Activated CD4-positive, alpha-beta memory T cell treated with anti-CD3 and anti-CD28 coated beads for 36 hours (primary cell): ENCODE data around the gene LRRC8D. TPM values are rescaled to one million over a fixed set of nuclear protein-coding genes. Genes with fewer than 3 reads are reported as not detected.

ENCODE experiments used
- CTCF ChIA-PET: fragments of 350-600 bp; sonication (Branson Sonifier 250); formaldehyde crosslinking; loops from one replicate; lab custom pipeline; 2021; ENCODE audit warnings: antibody characterized with exemption, inconsistent platforms; lab: Charles Lee
- POLR2A ChIA-PET: fragments of 350-600 bp; sonication (Branson Sonifier 250); formaldehyde crosslinking; loops from one replicate; lab custom pipeline; 2021; ENCODE audit warnings: antibody characterized with exemption; lab: Charles Lee
- DNase-seq: peaks from one replicate; pipeline ENCODE4 v3.0.0-alpha.2; 2020
- H3K27ac Mint-ChIP-seq: one replicate; pipeline ENCODE4 v1.8.0; 2021; ENCODE audit warnings: mixed read lengths
- H3K27me3 Mint-ChIP-seq: one replicate; pipeline ENCODE4 v1.8.0; 2021; ENCODE audit warnings: mixed read lengths
- H3K36me3 Mint-ChIP-seq: one replicate; pipeline ENCODE4 v1.8.0; 2021; ENCODE audit warnings: mixed read lengths
- H3K4me1 Mint-ChIP-seq: one replicate; pipeline ENCODE4 v1.8.0; 2021; ENCODE audit warnings: low read depth, mixed read lengths
- H3K4me3 Mint-ChIP-seq: one replicate; pipeline ENCODE4 v1.8.0; 2021; ENCODE audit warnings: mild to moderate bottlenecking, mixed read lengths
- H3K9me3 Mint-ChIP-seq: one replicate; pipeline ENCODE4 v1.8.0; 2021; ENCODE audit warnings: mixed read lengths
- intact Hi-C: fragments of 100-400 bp; cut with micrococcal nuclease; formaldehyde crosslinking; loops from one replicate; pipeline ENCODE4 v1.15.1; 2023
- total RNA-seq, 2 experiments: library from RNA; stranded (reverse); gene quantifications; one replicate each; pipeline ENCODE4 v1.2.3, GENCODE V29; 2021

Gene LRRC8D
- total RNA-seq, 2 experiments from 2014 or later: 17.7 to 19.4 TPM

GRCh38 chr1:89928506-89928905, 107.7 kb downstream of the LRRC8D start:
- H3K9me3 Mint-ChIP-seq: peaks cover 5% of the 10 kb centered on the region
- peaks cover 31% of the 10 kb centered on the region for H3K36me3 Mint-ChIP-seq
- POLR2A ChIA-PET: no interaction called here
- no peaks in the 10 kb centered on the region for H3K27me3 Mint-ChIP-seq
- H3K4me1 Mint-ChIP-seq: peaks cover 18% of the 10 kb centered on the region
- H3K27ac Mint-ChIP-seq: no peak overlapping the region
- intact Hi-C loops: no loop called here
- H3K4me3 Mint-ChIP-seq: no peak overlapping the region
- no peak for DNase-seq
- CTCF ChIA-PET: no interaction called here

GRCh38 chr1:89929467-89930063, 108.7 kb downstream of the LRRC8D start:
- no peaks in the 10 kb centered on the region for H3K27me3 Mint-ChIP-seq
- peaks cover 31% of the 10 kb centered on the region for H3K36me3 Mint-ChIP-seq
- H3K4me1 Mint-ChIP-seq: peaks cover 18% of the 10 kb centered on the region
- intact Hi-C loops: no loop called here
- no peak overlapping the region for H3K4me3 Mint-ChIP-seq
- POLR2A ChIA-PET: no interaction called here
- no peak for DNase-seq
- H3K9me3 Mint-ChIP-seq: no peaks in the 10 kb centered on the region
- CTCF ChIA-PET: no interaction called here
- no peak overlapping the region for H3K27ac Mint-ChIP-seq

- peaks cover 37% of the 10 kb centered on the region for H3K36me3 Mint-ChIP-seq
- CTCF ChIA-PET: no interaction called here
- no peaks in the 10 kb centered on the region for H3K9me3 Mint-ChIP-seq
- intact Hi-C loops: no loop called here
- POLR2A ChIA-PET: no interaction called here
- no peak for DNase-seq
- H3K27ac Mint-ChIP-seq: no peak overlapping the region
- peaks cover 18% of the 10 kb centered on the region for H3K4me1 Mint-ChIP-seq
- no peaks in the 10 kb centered on the region for H3K27me3 Mint-ChIP-seq
- no peak overlapping the region for H3K4me3 Mint-ChIP-seq
These were observed 109.7 kb downstream of the LRRC8D start for GRCh38 chr1:89930579-89930978.

- H3K9me3 Mint-ChIP-seq: no peaks in the 10 kb centered on the region
- H3K27ac Mint-ChIP-seq: no peak overlapping the region
- H3K4me3 Mint-ChIP-seq: no peak overlapping the region
- no peak for DNase-seq
- H3K4me1 Mint-ChIP-seq: peaks cover 18% of the 10 kb centered on the region
- ChIA-PET POLR2A (no interaction called here), CTCF (no interaction called here)
- no peaks in the 10 kb centered on the region for H3K27me3 Mint-ChIP-seq
- intact Hi-C loops: no loop called here
- H3K36me3 Mint-ChIP-seq: peaks cover 41% of the 10 kb centered on the region
These were observed 111.1 kb downstream of the LRRC8D start for GRCh38 chr1:89931964-89932363.

GRCh38 chr1:89932598-89933364, 111.9 kb downstream of the LRRC8D start:
- DNase-seq: no peak
- peaks cover 18% of the 10 kb centered on the region for H3K4me1 Mint-ChIP-seq
- no peaks in the 10 kb centered on the region for H3K9me3 Mint-ChIP-seq
- H3K27me3 Mint-ChIP-seq: no peaks in the 10 kb centered on the region
- intact Hi-C loops: no loop called here
- ChIA-PET CTCF (no interaction called here), POLR2A (no interaction called here)
- H3K36me3 Mint-ChIP-seq: peaks cover 41% of the 10 kb centered on the region
- H3K4me3 Mint-ChIP-seq: no peak overlapping the region
- H3K27ac Mint-ChIP-seq: no peak overlapping the region

GRCh38 chr1:89934461-89934860, 113.6 kb downstream of the LRRC8D start:
- H3K36me3 Mint-ChIP-seq: peaks cover 37% of the 10 kb centered on the region
- H3K27ac Mint-ChIP-seq: no peak overlapping the region
- CTCF ChIA-PET: interaction anchor here (0.8 kb wide), 1 partner anchor 133 kb away, joined by 3 read pairs; no protein-coding TSS in a partner anchor
- no peaks in the 10 kb centered on the region for H3K9me3 Mint-ChIP-seq
- no peaks in the 10 kb centered on the region for H3K27me3 Mint-ChIP-seq
- no peak for DNase-seq
- POLR2A ChIA-PET: no interaction called here
- intact Hi-C loops: no loop called here
- peaks cover 17% of the 10 kb centered on the region for H3K4me1 Mint-ChIP-seq
- H3K4me3 Mint-ChIP-seq: no peak overlapping the region

- no peak for DNase-seq
- intact Hi-C loops: no loop called here
- Mint-ChIP-seq H3K27me3 (no peaks in the 10 kb centered on the region), H3K9me3 (no peaks in the 10 kb centered on the region), H3K36me3 (peaks cover 36% of the 10 kb centered on the region), H3K4me3 (no peak overlapping the region), H3K4me1 (peaks cover 11% of the 10 kb centered on the region), H3K27ac (no peak overlapping the region)
- POLR2A ChIA-PET: no interaction called here
- CTCF ChIA-PET: no interaction called here
These were observed 114.4 kb downstream of the LRRC8D start for GRCh38 chr1:89935235-89935634.

- Mint-ChIP-seq H3K9me3 (no peaks in the 10 kb centered on the region), H3K4me3 (no peak overlapping the region), H3K4me1 (peaks cover 6% of the 10 kb centered on the region), H3K27ac (no peak overlapping the region), H3K27me3 (no peaks in the 10 kb centered on the region), H3K36me3 (peaks cover 36% of the 10 kb centered on the region)
- ChIA-PET POLR2A (no interaction called here), CTCF (interaction anchor here (1.0 kb wide), 1 partner anchor 94 kb away, joined by 3 read pairs; no protein-coding TSS in a partner anchor)
- intact Hi-C loops: no loop called here
- DNase-seq: no peak
These were observed 115.9 kb downstream of the LRRC8D start for GRCh38 chr1:89936694-89937093.

GRCh38 chr1:89938171-89939055, 117.6 kb downstream of the LRRC8D start:
- no peak for DNase-seq
- H3K9me3 Mint-ChIP-seq: no peaks in the 10 kb centered on the region
- POLR2A ChIA-PET: no interaction called here
- H3K36me3 Mint-ChIP-seq: peaks cover 23% of the 10 kb centered on the region
- H3K27ac Mint-ChIP-seq: no peak overlapping the region
- no peaks in the 10 kb centered on the region for H3K27me3 Mint-ChIP-seq
- peaks cover 6% of the 10 kb centered on the region for H3K4me1 Mint-ChIP-seq
- H3K4me3 Mint-ChIP-seq: no peak overlapping the region
- CTCF ChIA-PET: no interaction called here
- intact Hi-C loops: no loop called here

GRCh38 chr1:89939059-89939570, 118.3 kb downstream of the LRRC8D start:
- no peaks in the 10 kb centered on the region for H3K27me3 Mint-ChIP-seq
- intact Hi-C loops: no loop called here
- no peak overlapping the region for H3K27ac Mint-ChIP-seq
- H3K4me1 Mint-ChIP-seq: peaks cover 6% of the 10 kb centered on the region
- H3K4me3 Mint-ChIP-seq: no peak overlapping the region
- no peaks in the 10 kb centered on the region for H3K9me3 Mint-ChIP-seq
- ChIA-PET POLR2A (no interaction called here), CTCF (no interaction called here)
- H3K36me3 Mint-ChIP-seq: peaks cover 16% of the 10 kb centered on the region
- DNase-seq: no peak

- H3K9me3 Mint-ChIP-seq: no peaks in the 10 kb centered on the region
- no peak overlapping the region for H3K4me3 Mint-ChIP-seq
- peaks cover 6% of the 10 kb centered on the region for H3K4me1 Mint-ChIP-seq
- intact Hi-C loops: no loop called here
- H3K36me3 Mint-ChIP-seq: peaks cover 10% of the 10 kb centered on the region
- no peak overlapping the region for H3K27ac Mint-ChIP-seq
- CTCF ChIA-PET: no interaction called here
- H3K27me3 Mint-ChIP-seq: no peaks in the 10 kb centered on the region
- POLR2A ChIA-PET: no interaction called here
- no peak for DNase-seq
These were observed 119.0 kb downstream of the LRRC8D start for GRCh38 chr1:89939693-89940438.
